NCI-H2196 treated with DMSO at 0.1 percent for 48 hours (cell line): ENCODE data around the gene CD3D.

Experiments
- DNase-seq: peaks from one replicate; lab custom pipeline; 2025; ENCODE audit not compliant: unreplicated experiment; lab: John Stamatoyannopoulos, UW

CD3D gene

DNA sequence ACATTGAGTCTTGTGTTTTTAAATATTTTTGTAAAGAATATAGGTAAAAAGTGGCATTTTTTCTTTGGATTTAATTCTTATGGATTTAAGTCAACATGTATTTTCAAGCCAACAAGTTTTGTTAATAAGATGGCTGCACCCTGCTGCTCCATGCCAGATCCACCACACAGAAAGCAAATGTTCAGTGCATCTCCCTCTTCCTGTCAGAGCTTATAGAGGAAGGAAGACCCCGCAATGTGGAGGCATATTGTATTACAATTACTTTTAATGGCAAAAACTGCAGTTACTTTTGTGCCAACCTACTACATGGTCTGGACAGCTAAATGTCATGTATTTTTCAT, 38.3 kb downstream of the CD3D start:
- no peak for DNase-seq

DNA sequence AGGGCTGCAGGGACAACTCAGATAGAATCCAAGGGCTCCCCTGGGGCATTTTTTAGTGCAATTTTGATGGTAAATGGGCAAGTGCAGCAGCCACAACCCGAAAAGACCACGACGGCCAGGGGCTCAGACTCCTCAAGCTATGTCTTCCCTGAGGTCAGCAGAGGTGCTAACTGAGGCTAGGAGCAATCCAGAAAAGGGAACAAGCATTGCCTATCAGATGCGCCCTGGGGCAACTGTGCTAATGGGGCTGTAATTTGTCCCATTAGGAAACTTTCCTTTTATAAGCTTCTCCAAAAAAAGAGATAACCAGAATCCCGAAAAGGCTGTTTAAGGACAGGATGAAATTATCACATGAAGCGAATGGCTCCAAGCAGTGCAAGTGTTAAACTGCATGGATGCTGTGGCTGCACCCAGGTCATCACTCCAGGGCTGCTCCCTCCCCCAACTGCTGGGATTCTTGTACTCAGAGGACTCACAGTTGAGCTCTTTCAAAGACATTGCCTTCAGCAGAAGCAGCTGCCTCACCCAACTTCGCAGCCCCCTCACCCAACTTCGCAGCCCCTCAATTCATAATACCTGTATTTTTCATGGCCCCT, 40.8 kb downstream of the CD3D start:
- no peak for DNase-seq

DNA sequence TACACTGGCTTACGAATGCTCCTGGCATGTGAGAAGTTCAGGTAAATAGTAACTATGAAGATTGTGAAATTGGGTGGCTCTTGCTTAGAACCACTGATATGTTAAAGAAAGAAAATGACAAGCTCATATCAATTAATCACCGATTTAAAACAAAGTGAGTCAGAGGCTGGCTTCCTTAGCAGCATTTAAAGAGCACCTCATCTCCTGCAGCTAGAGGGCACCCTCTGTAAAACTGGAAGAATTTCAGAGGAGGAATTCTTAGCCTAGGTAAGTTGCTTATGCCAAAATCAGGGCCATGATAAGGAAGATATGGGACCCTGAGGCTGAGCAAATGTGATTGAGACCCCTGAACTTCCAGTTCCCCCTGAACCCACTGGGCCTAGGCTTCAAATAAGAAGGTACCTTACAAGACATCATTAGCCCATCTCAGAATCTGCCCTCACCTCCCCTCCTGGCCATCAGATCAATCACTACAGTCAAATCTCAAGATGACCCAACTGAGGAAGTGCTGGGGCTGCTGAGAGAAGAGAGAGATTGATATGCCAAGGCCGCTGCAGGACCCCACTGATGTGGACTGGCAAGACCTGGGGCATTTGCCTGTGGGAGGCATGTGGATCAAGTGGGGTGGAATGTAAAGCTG, 46.6 kb downstream of the CD3D start:
- no peak for DNase-seq

- no peak for DNase-seq
Observed at GRCh38 chr11:118295199-118295598, 47.3 kb downstream of the CD3D start.

DNA sequence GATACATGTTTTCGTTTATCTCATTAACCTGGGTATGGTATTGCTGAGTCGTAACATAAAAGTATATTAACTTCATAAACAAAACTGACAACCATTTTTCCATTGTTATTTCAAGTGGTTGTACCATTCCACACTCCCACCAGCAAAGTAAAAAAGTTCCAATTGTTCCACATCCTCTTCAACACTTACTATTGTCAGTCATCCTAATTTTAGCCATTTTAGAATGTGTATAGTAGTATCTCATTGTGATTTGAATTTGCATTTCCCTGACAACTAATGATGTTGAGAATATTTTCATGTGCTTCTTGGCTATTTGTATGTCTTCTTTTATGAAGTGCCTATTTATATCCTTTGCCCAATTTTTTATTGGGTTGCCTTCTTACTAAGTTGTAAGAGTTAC, 48.5 kb downstream of the CD3D start:
- no peak for DNase-seq

DNA sequence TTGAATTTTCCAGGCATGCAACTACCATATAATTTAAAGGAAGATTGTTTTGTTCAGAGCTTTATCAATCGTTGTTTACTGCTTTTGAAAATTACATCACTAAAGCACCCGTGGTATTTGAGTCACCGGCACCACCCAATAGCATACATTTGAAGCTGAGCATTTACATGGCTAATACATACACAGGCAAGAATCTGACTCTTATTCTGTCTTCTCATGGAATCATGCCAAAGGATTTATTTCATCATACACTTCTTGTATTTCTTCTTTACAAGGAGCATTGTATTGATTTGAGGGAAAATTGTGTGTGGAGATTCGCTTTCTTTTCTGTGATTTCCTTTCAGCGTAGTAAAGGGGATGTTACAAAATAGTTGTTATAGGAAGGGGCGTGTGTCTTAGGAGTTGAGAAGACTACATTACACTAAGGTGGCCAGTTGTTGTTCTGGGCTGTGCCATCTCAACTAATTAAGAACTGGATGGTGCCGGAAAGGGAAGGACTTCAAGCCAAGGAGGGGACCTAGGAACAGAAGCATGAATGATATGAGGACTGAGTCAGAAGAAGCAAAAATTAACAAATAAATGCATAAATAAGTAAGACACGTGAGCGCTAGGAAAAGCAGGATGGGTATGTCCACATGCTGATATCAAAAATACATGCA, 50.9 kb downstream of the CD3D start:
- DNase-seq: no peak

DNA sequence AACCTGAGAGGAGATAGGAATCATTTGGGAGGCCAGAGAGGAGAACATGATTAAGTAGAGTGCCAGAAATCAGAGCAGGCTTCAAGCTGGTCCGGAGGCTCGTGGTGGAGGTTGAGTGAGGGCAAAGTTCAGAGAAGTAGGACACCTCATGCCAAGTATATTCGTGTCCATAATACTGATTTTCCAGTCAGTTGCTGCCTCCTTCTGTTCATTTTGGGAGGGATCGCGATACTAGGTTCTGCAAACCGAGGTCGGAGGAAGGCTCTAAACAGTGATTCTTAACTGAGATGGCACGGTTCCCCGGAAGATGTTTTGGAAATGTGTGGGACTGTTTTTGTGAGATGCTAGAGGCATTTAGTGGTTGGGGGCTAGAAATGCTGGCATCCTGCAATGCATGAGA, 51.6 kb downstream of the CD3D start:
- no peak for DNase-seq

DNA sequence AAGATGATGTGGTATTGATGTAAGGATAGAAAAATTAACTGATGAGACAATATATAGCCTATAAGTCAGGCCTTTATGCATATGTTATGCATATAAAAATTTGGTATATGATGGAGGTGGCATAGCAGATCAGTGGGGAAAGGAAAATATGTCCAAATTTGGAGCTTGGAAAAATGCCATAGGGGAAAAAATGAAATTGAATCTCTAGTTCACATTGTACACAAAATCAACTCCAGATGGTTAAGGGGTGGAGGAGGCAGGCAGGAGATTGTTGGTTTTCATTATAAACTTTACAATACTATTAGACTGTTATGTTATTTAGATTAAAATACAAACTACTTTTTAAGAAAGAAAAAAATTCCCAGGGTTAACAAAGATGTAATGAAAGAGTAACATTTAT, 53.1 kb downstream of the CD3D start:
- no peak for DNase-seq
